ENCODE measurements around the gene CITED1.
A peak's percentile ranks its signal among the peaks of the same experiment; 100 is the strongest.

The CITED1 gene

GRCh38 chrX:72307646-72308051 is 1.9 kb upstream of the CITED1 start:
- Histone ChIP-seq H3K4me3 (ENCODE audit: low read length) (peak overlapping the region; percentile 81), H3K9ac (ENCODE audit: low read length) (peak overlapping the region; percentile 63), H3K27me3 (replicated peaks; ENCODE audit: control insufficient read depth, insufficient read depth, low read length) (peaks cover 58% of the 10 kb centered on the region), H3K4me1 (ENCODE audit: control insufficient read depth, insufficient read depth, low read length) (peaks cover 10% of the 10 kb centered on the region), H3K9me3 (ENCODE audit: control insufficient read depth, low read length) (no peaks in the 10 kb centered on the region), H3K36me3 (ENCODE audit: control insufficient read depth, insufficient read depth, low read length, severe bottlenecking) (no peaks in the 10 kb centered on the region)
- DNase-seq (ENCODE audit: low read depth): no peak

- DNase-seq (ENCODE audit: low read depth): peak; percentile 74
- Histone ChIP-seq H3K4me3 (ENCODE audit: low read length) (peak overlapping the region; percentile 81), H3K9me3 (ENCODE audit: control insufficient read depth, low read length) (no peaks in the 10 kb centered on the region), H3K36me3 (ENCODE audit: control insufficient read depth, insufficient read depth, low read length, severe bottlenecking) (no peaks in the 10 kb centered on the region), H3K4me1 (ENCODE audit: control insufficient read depth, insufficient read depth, low read length) (peaks cover 10% of the 10 kb centered on the region), H3K9ac (ENCODE audit: low read length) (peak overlapping the region; percentile 63), H3K27me3 (replicated peaks; ENCODE audit: control insufficient read depth, insufficient read depth, low read length) (peaks cover 64% of the 10 kb centered on the region)
Observed at GRCh38 chrX:72306851-72307645, 1.3 kb upstream of the CITED1 start.

GRCh38 chrX:72306085-72306801 is 529 bp upstream of the CITED1 start:
- H3K9me3 ChIP-seq (ENCODE audit: control insufficient read depth, low read length): no peaks in the 10 kb centered on the region
- H3K4me3 ChIP-seq (ENCODE audit: low read length): peak overlapping the region; percentile 81
- H3K4me1 ChIP-seq (ENCODE audit: control insufficient read depth, insufficient read depth, low read length): peaks cover 10% of the 10 kb centered on the region
- peaks cover 72% of the 10 kb centered on the region for H3K27me3 ChIP-seq (replicated peaks; ENCODE audit: control insufficient read depth, insufficient read depth, low read length)
- peak overlapping the region; percentile 63 for H3K9ac ChIP-seq (ENCODE audit: low read length)
- DNase-seq (ENCODE audit: low read depth): peak; percentile 27
- H3K36me3 ChIP-seq (ENCODE audit: control insufficient read depth, insufficient read depth, low read length, severe bottlenecking): no peaks in the 10 kb centered on the region

- Histone ChIP-seq H3K27me3 (replicated peaks; ENCODE audit: control insufficient read depth, insufficient read depth, low read length) (peaks cover 79% of the 10 kb centered on the region), H3K9ac (ENCODE audit: low read length) (no peak overlapping the region), H3K4me3 (ENCODE audit: low read length) (peak overlapping the region; percentile 75), H3K4me1 (ENCODE audit: control insufficient read depth, insufficient read depth, low read length) (peaks cover 10% of the 10 kb centered on the region), H3K36me3 (ENCODE audit: control insufficient read depth, insufficient read depth, low read length, severe bottlenecking) (no peaks in the 10 kb centered on the region), H3K9me3 (ENCODE audit: control insufficient read depth, low read length) (no peaks in the 10 kb centered on the region)
- DNase-seq (ENCODE audit: low read depth): no peak
Observed at GRCh38 chrX:72304877-72305276, 837 bp downstream of the CITED1 start.

GRCh38 chrX:72301781-72302180 is 3.9 kb downstream of the CITED1 start:
- no peaks in the 10 kb centered on the region for H3K36me3 ChIP-seq (ENCODE audit: control insufficient read depth, insufficient read depth, low read length, severe bottlenecking)
- DNase-seq (ENCODE audit: low read depth): no peak

GRCh38 chrX:72299891-72300630 is 5.7 kb downstream of the CITED1 start:
- Histone ChIP-seq H3K4me1 (ENCODE audit: control insufficient read depth, insufficient read depth, low read length) (peaks cover 6% of the 10 kb centered on the region), H3K4me3 (ENCODE audit: low read length) (no peak overlapping the region), H3K36me3 (ENCODE audit: control insufficient read depth, insufficient read depth, low read length, severe bottlenecking) (no peaks in the 10 kb centered on the region), H3K27me3 (replicated peaks; ENCODE audit: control insufficient read depth, insufficient read depth, low read length) (peaks cover 89% of the 10 kb centered on the region), H3K9me3 (ENCODE audit: control insufficient read depth, low read length) (no peaks in the 10 kb centered on the region), H3K9ac (ENCODE audit: low read length) (no peak overlapping the region)
- DNase-seq (ENCODE audit: low read depth): no peak

More at GRCh38 chrX:72301781-72302180, 3.9 kb downstream of the CITED1 start:
- Histone ChIP-seq H3K9me3 (ENCODE audit: control insufficient read depth, low read length) (no peaks in the 10 kb centered on the region), H3K4me1 (ENCODE audit: control insufficient read depth, insufficient read depth, low read length) (peaks cover 6% of the 10 kb centered on the region), H3K9ac (ENCODE audit: low read length) (no peak overlapping the region), H3K4me3 (ENCODE audit: low read length) (no peak overlapping the region), H3K27me3 (replicated peaks; ENCODE audit: control insufficient read depth, insufficient read depth, low read length) (peaks cover 82% of the 10 kb centered on the region)

- H3K9ac ChIP-seq (ENCODE audit: low read length): no peak overlapping the region
- no peaks in the 10 kb centered on the region for H3K36me3 ChIP-seq (ENCODE audit: control insufficient read depth, insufficient read depth, low read length, severe bottlenecking)
- H3K27me3 ChIP-seq (replicated peaks; ENCODE audit: control insufficient read depth, insufficient read depth, low read length): peaks cover 80% of the 10 kb centered on the region
- H3K4me1 ChIP-seq (ENCODE audit: control insufficient read depth, insufficient read depth, low read length): peaks cover 6% of the 10 kb centered on the region
- DNase-seq (ENCODE audit: low read depth): no peak
- H3K4me3 ChIP-seq (ENCODE audit: low read length): no peak overlapping the region
- H3K9me3 ChIP-seq (ENCODE audit: control insufficient read depth, low read length): peaks cover under 1% of the 10 kb centered on the region
Observed at GRCh38 chrX:72297953-72298730, 7.6 kb downstream of the CITED1 start.

GRCh38 chrX:72296991-72297390 is 8.7 kb downstream of the CITED1 start:
- Histone ChIP-seq H3K9me3 (ENCODE audit: control insufficient read depth, low read length) (peaks cover 12% of the 10 kb centered on the region), H3K27me3 (replicated peaks; ENCODE audit: control insufficient read depth, insufficient read depth, low read length) (peaks cover 80% of the 10 kb centered on the region), H3K4me3 (ENCODE audit: low read length) (no peak overlapping the region), H3K9ac (ENCODE audit: low read length) (no peak overlapping the region), H3K36me3 (ENCODE audit: control insufficient read depth, insufficient read depth, low read length, severe bottlenecking) (no peaks in the 10 kb centered on the region), H3K4me1 (ENCODE audit: control insufficient read depth, insufficient read depth, low read length) (peaks cover 6% of the 10 kb centered on the region)
- no peak for DNase-seq (ENCODE audit: low read depth)

- Histone ChIP-seq H3K4me3 (ENCODE audit: low read length) (no peak overlapping the region), H3K9me3 (ENCODE audit: control insufficient read depth, low read length) (peaks cover 17% of the 10 kb centered on the region), H3K27me3 (replicated peaks; ENCODE audit: control insufficient read depth, insufficient read depth, low read length) (peaks cover 75% of the 10 kb centered on the region), H3K4me1 (ENCODE audit: control insufficient read depth, insufficient read depth, low read length) (peaks cover 6% of the 10 kb centered on the region), H3K36me3 (ENCODE audit: control insufficient read depth, insufficient read depth, low read length, severe bottlenecking) (no peaks in the 10 kb centered on the region), H3K9ac (ENCODE audit: low read length) (no peak overlapping the region)
- no peak for DNase-seq (ENCODE audit: low read depth)
Observed at GRCh38 chrX:72295745-72296144, 10.0 kb downstream of the CITED1 start.

- Histone ChIP-seq H3K27me3 (replicated peaks; ENCODE audit: control insufficient read depth, insufficient read depth, low read length) (peaks cover 72% of the 10 kb centered on the region), H3K4me1 (ENCODE audit: control insufficient read depth, insufficient read depth, low read length) (peaks cover 6% of the 10 kb centered on the region), H3K9me3 (ENCODE audit: control insufficient read depth, low read length) (peaks cover 17% of the 10 kb centered on the region), H3K36me3 (ENCODE audit: control insufficient read depth, insufficient read depth, low read length, severe bottlenecking) (no peaks in the 10 kb centered on the region), H3K9ac (ENCODE audit: low read length) (no peak overlapping the region), H3K4me3 (ENCODE audit: low read length) (no peak overlapping the region)
- DNase-seq (ENCODE audit: low read depth): no peak
Observed at GRCh38 chrX:72294497-72294896, 11.2 kb downstream of the CITED1 start.
